Activated T-cell treated with anti-CD3 and anti-CD28 coated beads, Interleukin-2, amount 50 U/mL, for 24 hours (primary cell): ENCODE results near the gene CHMP4B.

Source experiments
- DNase-seq: peaks from one replicate; pipeline ENCODE4 v3.0.0-alpha.2; 2020
- H3K27ac Mint-ChIP-seq: 2 replicates; pipeline ENCODE4 v1.8.0; 2020; ENCODE audit warnings: mild to moderate bottlenecking, mixed read lengths
- H3K27me3 Mint-ChIP-seq: 2 replicates; pipeline ENCODE4 v1.8.0; 2020; ENCODE audit warnings: mixed read lengths
- H3K36me3 Mint-ChIP-seq: 2 replicates; pipeline ENCODE4 v1.8.0; 2020; ENCODE audit warnings: low read depth, mixed read lengths
- H3K4me1 Mint-ChIP-seq: 2 replicates; pipeline ENCODE4 v1.8.0; 2020; ENCODE audit warnings: low read depth, mixed read lengths
- H3K4me3 Mint-ChIP-seq: 2 replicates; pipeline ENCODE4 v1.8.0; 2020; ENCODE audit warnings: mild to moderate bottlenecking, moderate library complexity, mixed read lengths
- H3K9me3 Mint-ChIP-seq: 2 replicates; pipeline ENCODE4 v1.8.0; 2020; ENCODE audit warnings: mixed read lengths

CHMP4B gene

DNA sequence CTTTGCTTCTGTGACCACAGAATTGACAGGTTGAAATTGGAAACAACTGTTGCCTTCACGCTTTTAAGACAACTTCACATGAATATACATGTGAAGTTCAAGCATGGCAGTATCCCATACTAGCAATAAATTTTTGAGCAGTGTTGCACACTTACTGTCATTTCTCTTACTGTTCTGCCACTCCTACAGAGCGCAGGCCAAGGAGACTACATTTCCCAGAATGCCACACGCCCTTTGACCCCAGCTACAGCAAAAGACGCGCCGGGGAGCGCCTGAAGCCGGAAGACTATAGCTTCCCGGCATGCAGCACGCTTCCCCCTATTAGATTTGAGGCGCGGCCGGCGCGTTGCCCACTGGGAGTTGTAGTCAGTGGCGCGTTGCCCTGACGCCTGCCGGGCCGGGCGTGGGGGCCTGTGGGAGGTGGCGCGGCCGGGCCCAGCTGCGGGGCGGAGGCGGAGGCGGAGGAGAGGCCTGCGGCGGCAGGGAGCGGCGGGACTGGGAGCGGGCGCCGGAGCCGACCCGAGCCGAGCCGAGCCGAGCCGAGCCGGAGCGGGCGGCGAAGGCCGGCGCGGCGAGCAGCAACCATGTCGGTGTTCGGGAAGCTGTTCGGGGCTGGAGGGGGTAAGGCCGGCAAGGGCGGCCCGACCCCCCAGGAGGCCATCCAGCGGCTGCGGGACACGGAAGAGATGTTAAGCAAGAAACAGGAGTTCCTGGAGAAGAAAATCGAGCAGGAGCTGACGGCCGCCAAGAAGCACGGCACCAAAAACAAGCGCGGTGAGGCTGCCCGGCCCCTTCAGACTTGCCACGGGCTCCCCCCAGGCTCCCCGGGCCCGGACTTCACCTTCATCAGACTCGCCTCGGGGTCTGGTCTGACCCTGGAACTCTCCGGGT lies at the start of gene CHMP4B:
CHMP4B (plus strand) TSS at position 464 of the 891 bp plus-strand sequence; CDS start at position 585, 121 bp downstream.
- Mint-ChIP-seq H3K27ac (peak within 1 kb of the TSS; percentile 98), H3K4me3 (peak within 1 kb of the TSS; percentile 96), H3K4me1 (peaks cover 46% of the 10 kb centered on the region), H3K27me3 (no peaks in the 10 kb centered on the region), H3K36me3 (peaks cover 40% of the 10 kb centered on the region), H3K9me3 (no peaks in the 10 kb centered on the region)
- peak; percentile 97 for DNase-seq

DNA sequence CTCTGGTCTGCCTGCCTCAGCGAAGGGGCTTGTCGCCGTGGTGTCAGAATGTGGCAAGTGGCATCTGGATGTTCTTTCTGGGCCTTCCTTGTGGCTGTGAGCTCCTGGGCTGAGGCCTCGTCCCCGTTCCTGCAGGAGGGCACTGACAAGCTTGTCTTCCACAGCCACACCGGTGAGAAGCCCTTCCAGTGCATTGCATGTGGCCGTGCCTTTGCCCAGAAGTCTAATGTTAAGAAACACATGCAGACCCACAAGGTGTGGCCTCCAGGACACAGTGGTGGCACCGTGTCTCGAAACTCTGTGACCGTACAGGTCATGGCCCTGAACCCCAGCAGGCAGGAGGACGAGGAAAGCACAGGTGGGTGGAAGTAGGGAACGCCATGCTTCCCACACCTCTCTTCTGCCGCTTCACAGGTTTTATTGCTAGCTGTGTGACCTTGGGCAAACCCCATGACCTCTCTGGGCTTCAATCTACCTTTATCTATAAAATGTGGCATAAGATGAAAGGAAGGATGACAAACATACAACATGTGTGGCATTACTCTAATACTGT lies 49.4 kb upstream of the CHMP4B start:
- peaks cover 5% of the 10 kb centered on the region for H3K9me3 Mint-ChIP-seq

DNA sequence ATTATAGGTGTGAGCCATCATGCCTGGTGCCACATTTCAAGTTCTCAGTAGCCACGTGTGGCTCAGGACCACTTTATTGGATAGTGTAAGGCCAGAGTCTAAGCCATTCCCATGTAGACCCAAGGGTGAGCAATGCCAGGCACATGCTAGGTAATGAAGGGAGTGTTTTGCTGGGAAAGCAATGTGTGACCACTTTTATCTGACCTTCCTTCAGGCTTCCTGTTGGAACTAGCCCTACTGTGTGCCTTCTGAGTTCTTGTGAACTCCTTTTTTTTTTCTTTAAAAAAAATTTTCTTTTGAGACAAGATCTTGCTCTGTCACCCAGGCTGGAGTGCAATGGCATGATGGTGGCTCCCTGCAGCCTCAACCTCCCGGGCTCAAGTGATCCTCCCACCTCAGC lies 46.0 kb upstream of the CHMP4B start:
- Mint-ChIP-seq H3K4me1 (no peaks in the 10 kb centered on the region), H3K36me3 (peaks cover 56% of the 10 kb centered on the region), H3K27ac (no peak overlapping the region), H3K9me3 (no peaks in the 10 kb centered on the region), H3K4me3 (no peak overlapping the region), H3K27me3 (no peaks in the 10 kb centered on the region)
- DNase-seq: no peak

More for the DNA sequence above, 49.4 kb upstream of the CHMP4B start:
- Mint-ChIP-seq H3K27ac (no peak overlapping the region), H3K4me1 (no peaks in the 10 kb centered on the region), H3K36me3 (peaks cover 58% of the 10 kb centered on the region), H3K27me3 (no peaks in the 10 kb centered on the region), H3K4me3 (no peak overlapping the region)
- DNase-seq: no peak

- no peak for DNase-seq
- Mint-ChIP-seq H3K36me3 (peaks cover 59% of the 10 kb centered on the region), H3K27me3 (no peaks in the 10 kb centered on the region), H3K4me1 (no peaks in the 10 kb centered on the region), H3K9me3 (no peaks in the 10 kb centered on the region), H3K4me3 (no peak overlapping the region), H3K27ac (no peak overlapping the region)
These were observed 45.6 kb upstream of the CHMP4B start for GRCh38 chr20:33765592-33765991.

- Mint-ChIP-seq H3K4me1 (no peaks in the 10 kb centered on the region), H3K27me3 (no peaks in the 10 kb centered on the region), H3K4me3 (no peak overlapping the region), H3K36me3 (peaks cover 56% of the 10 kb centered on the region), H3K27ac (no peak overlapping the region), H3K9me3 (no peaks in the 10 kb centered on the region)
- no peak for DNase-seq
These were observed 44.5 kb upstream of the CHMP4B start for GRCh38 chr20:33766686-33767085.

GRCh38 chr20:33767777-33768138 lies 43.4 kb upstream of the CHMP4B start:
- DNase-seq: no peak
- Mint-ChIP-seq H3K27ac (no peak overlapping the region), H3K4me1 (no peaks in the 10 kb centered on the region), H3K4me3 (no peak overlapping the region), H3K36me3 (peaks cover 54% of the 10 kb centered on the region), H3K9me3 (no peaks in the 10 kb centered on the region), H3K27me3 (no peaks in the 10 kb centered on the region)

- Mint-ChIP-seq H3K27me3 (no peaks in the 10 kb centered on the region), H3K4me1 (peaks cover 9% of the 10 kb centered on the region), H3K36me3 (peaks cover 55% of the 10 kb centered on the region), H3K4me3 (no peak overlapping the region), H3K27ac (no peak overlapping the region), H3K9me3 (no peaks in the 10 kb centered on the region)
- no peak for DNase-seq
These were observed 42.1 kb upstream of the CHMP4B start for GRCh38 chr20:33769043-33769442.

DNA sequence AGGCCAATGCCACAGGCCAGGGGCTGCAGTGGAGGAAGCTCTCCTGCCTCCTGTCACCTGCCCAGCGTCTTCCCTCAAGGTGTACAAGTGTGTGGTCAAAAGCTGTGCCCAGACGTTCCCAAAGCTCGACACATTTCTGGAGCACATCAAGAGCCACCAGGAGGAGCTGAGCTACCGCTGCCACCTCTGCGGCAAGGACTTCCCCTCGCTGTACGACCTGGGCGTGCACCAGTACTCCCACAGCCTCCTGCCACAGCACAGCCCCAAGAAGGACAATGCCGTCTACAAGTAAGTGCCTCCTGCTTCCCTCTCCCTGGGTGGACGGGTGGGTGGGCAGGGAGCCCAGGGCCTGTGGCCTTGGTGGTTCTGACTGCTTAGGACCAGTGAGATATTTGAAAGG lies 41.1 kb upstream of the CHMP4B start:
- Mint-ChIP-seq H3K27me3 (no peaks in the 10 kb centered on the region), H3K27ac (no peak overlapping the region), H3K9me3 (no peaks in the 10 kb centered on the region), H3K4me1 (peaks cover 10% of the 10 kb centered on the region), H3K4me3 (no peak overlapping the region), H3K36me3 (peaks cover 57% of the 10 kb centered on the region)
- DNase-seq: no peak

DNA sequence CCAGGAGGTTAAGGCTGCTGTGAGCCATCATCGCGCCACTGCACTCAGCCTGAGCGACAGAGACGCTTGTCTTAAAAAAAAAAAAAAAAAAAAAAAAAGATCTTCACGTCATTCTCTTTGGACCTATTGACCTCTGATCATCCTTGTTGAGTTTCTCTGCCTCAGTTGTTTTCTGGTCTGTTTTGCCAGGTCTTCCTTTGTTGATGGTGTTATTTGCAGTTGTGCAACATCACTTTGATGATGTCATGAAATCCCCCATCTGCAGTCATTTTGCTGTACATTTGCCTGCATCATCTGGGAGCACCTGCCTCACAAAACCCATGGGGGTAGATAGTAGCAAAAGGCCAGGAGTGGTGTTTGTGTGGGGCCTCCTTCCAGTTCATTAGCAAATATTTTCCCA lies 39.2 kb upstream of the CHMP4B start:
- Mint-ChIP-seq H3K27me3 (no peaks in the 10 kb centered on the region), H3K4me1 (peaks cover 10% of the 10 kb centered on the region), H3K36me3 (peaks cover 44% of the 10 kb centered on the region), H3K27ac (no peak overlapping the region), H3K9me3 (no peaks in the 10 kb centered on the region), H3K4me3 (no peak overlapping the region)
- no peak for DNase-seq

- Mint-ChIP-seq H3K27ac (no peak overlapping the region), H3K4me1 (peaks cover 10% of the 10 kb centered on the region), H3K27me3 (no peaks in the 10 kb centered on the region), H3K36me3 (peaks cover 39% of the 10 kb centered on the region), H3K4me3 (no peak overlapping the region), H3K9me3 (no peaks in the 10 kb centered on the region)
- no peak for DNase-seq
These were observed 38.7 kb upstream of the CHMP4B start for GRCh38 chr20:33772439-33772838.

GRCh38 chr20:33773412-33774089 lies 37.6 kb upstream of the CHMP4B start:
- Mint-ChIP-seq H3K9me3 (no peaks in the 10 kb centered on the region), H3K36me3 (peaks cover 34% of the 10 kb centered on the region), H3K4me3 (no peak overlapping the region), H3K27me3 (no peaks in the 10 kb centered on the region), H3K4me1 (peaks cover 15% of the 10 kb centered on the region), H3K27ac (peak overlapping the region; percentile 18)
- DNase-seq: no peak

GRCh38 chr20:33777816-33778215 lies 33.3 kb upstream of the CHMP4B start:
- no peaks in the 10 kb centered on the region for H3K9me3 Mint-ChIP-seq
- DNase-seq: no peak
- peak overlapping the region; percentile 86 for H3K27ac Mint-ChIP-seq
- H3K4me3 Mint-ChIP-seq: no peak overlapping the region
- H3K36me3 Mint-ChIP-seq: peaks cover 23% of the 10 kb centered on the region
- H3K4me1 Mint-ChIP-seq: peaks cover 22% of the 10 kb centered on the region
- H3K27me3 Mint-ChIP-seq: no peaks in the 10 kb centered on the region

GRCh38 chr20:33781133-33781532 lies 30.0 kb upstream of the CHMP4B start:
- H3K36me3 Mint-ChIP-seq: peaks cover 18% of the 10 kb centered on the region
- H3K27me3 Mint-ChIP-seq: no peaks in the 10 kb centered on the region
- no peak overlapping the region for H3K4me3 Mint-ChIP-seq
- no peak for DNase-seq
- no peaks in the 10 kb centered on the region for H3K9me3 Mint-ChIP-seq
- H3K4me1 Mint-ChIP-seq: peaks cover 16% of the 10 kb centered on the region
- no peak overlapping the region for H3K27ac Mint-ChIP-seq

- Mint-ChIP-seq H3K4me1 (peaks cover 18% of the 10 kb centered on the region), H3K4me3 (no peak overlapping the region), H3K27ac (no peak overlapping the region)
These were observed 29.2 kb upstream of the CHMP4B start for GRCh38 chr20:33781945-33782344.

DNA sequence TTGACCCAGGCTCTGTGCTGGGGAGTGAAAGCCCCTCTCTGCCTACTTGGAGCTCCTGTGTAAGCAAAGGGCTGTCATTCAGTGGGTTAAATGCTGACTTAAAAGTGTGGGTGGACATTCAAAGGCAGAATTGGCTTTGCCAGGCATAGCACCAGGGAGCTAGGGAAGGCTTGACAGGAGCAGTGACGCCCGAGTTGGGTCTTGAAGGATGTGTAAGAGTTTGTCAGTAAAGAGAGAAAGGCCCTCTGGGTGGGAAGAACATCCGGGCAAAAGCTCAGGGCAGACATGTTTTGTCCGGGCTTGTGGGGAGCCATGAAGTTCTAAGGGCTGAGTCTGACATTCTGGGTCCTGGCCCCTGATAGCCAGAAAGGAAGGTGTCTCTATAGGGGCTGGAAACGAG lies 27.9 kb upstream of the CHMP4B start:
- Mint-ChIP-seq H3K9me3 (no peaks in the 10 kb centered on the region), H3K36me3 (peaks cover 17% of the 10 kb centered on the region), H3K4me1 (peaks cover 19% of the 10 kb centered on the region), H3K27me3 (no peaks in the 10 kb centered on the region), H3K27ac (no peak overlapping the region), H3K4me3 (no peak overlapping the region)
- DNase-seq: no peak

More at GRCh38 chr20:33781945-33782344, 29.2 kb upstream of the CHMP4B start:
- Mint-ChIP-seq H3K27me3 (no peaks in the 10 kb centered on the region), H3K9me3 (no peaks in the 10 kb centered on the region), H3K36me3 (peaks cover 20% of the 10 kb centered on the region)
- no peak for DNase-seq
